Vagina (tissue), 2 donors: ENCODE data around the gene MPHOSPH6.

Experiments used
- POLR2A ChIP-seq, 2 donors: fragments of 450-650 bp; IDR thresholded peaks; one replicate each; pipeline ENCODE4 v1.6.1; 2017; ENCODE audit warnings: antibody characterized with exemption in 2 of 2, mild to moderate bottlenecking in 2 of 2, moderate library complexity in 2 of 2
- POLR2AphosphoS5 ChIP-seq, 2 donors: sonication (generic); formaldehyde crosslinking; IDR thresholded peaks; one replicate each; pipeline ENCODE4 v1.9.0; 2017; ENCODE audit warnings: antibody characterized with exemption in 2 of 2, mild to moderate bottlenecking in 2 of 2, low read depth in 1 of 2; ENCODE audit not compliant: insufficient read depth in 1 of 2
- TF ChIP-seq, protein P1 (sequence below), 3 experiments: fragments of 450-650 bp in 2 of 3; fragments of 200-600 bp in 1 of 3; sonication (generic) in 1 of 3; IDR thresholded peaks; one replicate each; pipeline ENCODE4 v1.5.1; 2017 to 2019; ENCODE audit warnings: antibody characterized with exemption in 3 of 3, mild to moderate bottlenecking in 2 of 3, moderate library complexity in 2 of 3

DNA sequence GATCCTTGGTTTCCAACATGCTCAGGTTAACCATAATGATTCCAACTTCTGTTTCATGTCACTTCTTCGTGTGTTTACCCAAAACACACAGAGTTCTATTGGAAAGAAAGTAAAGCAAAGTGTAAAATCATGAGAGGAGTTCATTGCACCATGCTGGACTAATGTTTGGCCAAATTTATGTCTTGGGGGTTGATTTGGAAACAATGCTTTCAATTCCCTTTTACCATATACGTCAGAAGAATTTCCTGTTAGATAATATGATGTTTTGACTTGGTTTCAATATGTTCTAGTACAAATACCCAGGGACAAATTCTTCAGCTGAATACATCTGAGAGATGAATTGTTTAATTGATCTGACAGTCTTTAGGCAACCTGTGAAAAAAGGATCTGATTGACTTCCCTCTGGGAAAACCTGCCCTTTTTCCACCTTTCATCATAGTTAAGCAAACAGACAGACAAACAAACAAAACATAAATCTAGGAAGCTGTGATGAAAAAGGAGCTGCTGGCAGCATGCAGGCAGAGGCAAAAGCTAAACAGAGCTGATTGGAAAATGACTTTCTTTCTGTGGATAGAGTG lies 26.0 kb upstream of the MPHOSPH6 start:
- TF ChIP-seq POLR2A (IDR thresholded peaks at IDR 0.05): no peak
- no peak for TF ChIP-seq POLR2AphosphoS5 (IDR thresholded peaks at IDR 0.05; ENCODE audit: insufficient read depth in 1 of 2, low read depth in 1 of 2)
- TF ChIP-seq, protein P1, sequence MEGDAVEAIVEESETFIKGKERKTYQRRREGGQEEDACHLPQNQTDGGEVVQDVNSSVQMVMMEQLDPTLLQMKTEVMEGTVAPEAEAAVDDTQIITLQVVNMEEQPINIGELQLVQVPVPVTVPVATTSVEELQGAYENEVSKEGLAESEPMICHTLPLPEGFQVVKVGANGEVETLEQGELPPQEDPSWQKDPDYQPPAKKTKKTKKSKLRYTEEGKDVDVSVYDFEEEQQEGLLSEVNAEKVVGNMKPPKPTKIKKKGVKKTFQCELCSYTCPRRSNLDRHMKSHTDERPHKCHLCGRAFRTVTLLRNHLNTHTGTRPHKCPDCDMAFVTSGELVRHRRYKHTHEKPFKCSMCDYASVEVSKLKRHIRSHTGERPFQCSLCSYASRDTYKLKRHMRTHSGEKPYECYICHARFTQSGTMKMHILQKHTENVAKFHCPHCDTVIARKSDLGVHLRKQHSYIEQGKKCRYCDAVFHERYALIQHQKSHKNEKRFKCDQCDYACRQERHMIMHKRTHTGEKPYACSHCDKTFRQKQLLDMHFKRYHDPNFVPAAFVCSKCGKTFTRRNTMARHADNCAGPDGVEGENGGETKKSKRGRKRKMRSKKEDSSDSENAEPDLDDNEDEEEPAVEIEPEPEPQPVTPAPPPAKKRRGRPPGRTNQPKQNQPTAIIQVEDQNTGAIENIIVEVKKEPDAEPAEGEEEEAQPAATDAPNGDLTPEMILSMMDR (IDR thresholded peaks at IDR 0.05): no peak
